GM21367 (cell line): ENCODE results near the gene ANKRD10.
"Not testable (repeated sequence)": the region's sequence is repeated elsewhere in the genome, so short reads cannot be mapped to it uniquely, and the experiment has no call there.

Experiments used
- ATAC-seq: cut with Tn5 transposase; IDR thresholded peaks from one replicate; pipeline ENCODE4 v1.9.1; 2021; ENCODE audit not compliant: unreplicated experiment

The ANKRD10 gene

DNA sequence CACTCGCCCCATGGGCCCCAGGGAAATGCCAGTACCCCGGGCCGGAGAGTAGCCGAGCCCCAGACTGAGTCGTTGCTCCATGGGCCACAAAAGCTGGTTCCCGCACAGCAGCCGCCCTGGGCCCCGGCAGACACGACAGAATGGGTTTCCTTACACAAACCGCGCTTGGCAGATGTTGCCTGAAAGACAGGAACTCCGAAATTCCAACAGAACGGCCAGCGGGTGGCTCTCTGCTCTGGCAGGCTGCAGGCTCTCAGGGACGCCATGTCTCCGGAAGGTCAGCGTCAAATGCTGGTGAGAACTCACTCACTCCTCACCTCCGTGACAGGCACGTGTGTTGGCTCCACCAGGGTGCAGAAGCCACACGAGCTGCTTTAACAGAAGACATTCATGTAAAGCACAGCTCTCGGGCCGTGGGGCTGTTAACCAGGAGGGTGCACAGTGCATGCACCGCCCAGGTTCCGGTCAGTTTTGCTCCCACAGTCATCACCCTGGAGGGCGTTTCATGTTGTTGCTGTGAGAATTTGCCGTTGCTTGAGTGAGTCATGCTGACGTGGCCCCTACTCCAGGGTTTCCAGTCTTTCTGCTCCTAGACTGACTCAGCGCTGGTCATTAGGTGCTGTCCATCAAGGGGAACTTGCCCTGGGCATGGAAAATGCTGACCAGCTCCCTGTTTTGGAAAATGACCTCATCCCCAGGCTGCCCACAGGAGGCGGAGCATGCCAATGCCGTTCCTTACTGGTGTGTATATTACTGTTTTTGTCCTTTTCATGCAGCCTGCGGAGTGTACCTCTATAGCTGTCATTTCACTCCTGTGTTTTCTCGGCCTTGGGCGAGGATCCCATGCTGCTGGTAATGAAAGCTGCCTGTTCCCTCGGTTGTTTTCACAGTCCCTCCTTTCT, 44.8 kb downstream of the ANKRD10 start:
- no peak for ATAC-seq

DNA sequence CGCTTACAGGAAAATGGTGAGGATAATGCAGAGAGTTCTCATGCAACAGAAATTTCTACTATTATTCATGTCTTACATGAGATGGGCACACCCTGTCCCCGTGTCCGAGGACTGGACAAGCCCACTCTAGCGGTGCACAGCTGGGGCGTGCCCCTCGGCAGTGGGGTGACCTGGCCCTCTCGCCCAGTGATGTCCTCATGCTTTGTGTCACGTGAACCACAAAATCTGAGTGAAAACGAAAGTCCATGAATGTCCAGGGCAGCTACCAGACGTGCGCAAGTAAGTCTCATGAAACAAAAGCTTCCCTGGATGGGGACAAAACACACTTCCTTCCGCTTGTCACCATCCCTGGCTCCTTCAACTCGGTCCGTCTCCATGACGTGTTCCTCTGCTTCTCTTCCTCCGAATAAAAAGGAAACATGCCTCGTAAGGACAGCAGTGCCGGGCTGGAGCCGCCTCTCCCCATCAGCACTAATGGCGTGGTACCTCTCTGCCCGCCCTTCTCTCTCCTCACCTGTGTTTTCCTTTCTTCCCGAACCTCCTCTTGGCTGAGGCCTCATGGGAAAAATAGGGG, 45.6 kb downstream of the ANKRD10 start:
- no peak for ATAC-seq

DNA sequence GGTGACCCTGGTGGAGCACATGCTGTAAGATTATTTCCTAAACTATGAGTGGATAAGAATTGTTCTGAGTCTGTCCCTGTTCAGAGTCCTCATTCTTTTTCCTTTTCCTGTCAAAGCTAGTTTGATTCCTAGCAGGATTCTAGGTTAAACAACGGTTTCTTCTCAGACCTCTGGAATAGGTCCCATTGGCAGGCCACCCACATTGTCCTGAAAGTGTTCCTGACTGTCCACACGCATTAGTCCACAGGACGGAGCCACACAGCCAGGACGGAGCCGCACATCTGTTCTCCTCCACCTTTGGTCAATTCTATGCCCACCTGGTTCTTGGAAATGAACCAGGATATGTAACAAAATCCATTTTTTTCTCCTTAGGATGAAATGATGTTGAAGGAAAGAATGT, 46.1 kb downstream of the ANKRD10 start:
- ATAC-seq: no peak

DNA sequence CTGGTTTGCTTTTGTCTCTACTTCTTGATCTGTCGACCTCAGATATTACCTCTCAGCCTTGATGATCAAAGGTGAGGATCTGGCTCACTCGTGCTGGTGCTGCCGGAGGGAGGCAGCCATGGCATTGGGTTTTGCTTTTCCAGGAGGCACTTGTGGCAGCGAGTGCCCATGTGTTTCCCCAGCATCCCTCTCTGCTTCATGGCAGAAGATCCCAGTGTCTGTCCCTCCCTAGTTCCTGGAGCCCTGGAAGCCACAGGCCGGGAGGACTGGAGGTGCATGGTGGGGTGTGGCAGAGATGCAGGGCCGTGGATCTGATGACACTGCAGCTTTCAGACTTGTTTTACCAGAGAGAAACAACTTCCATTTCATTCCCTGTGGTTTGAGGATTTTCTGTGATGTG, 47.5 kb downstream of the ANKRD10 start:
- no peak for ATAC-seq

DNA sequence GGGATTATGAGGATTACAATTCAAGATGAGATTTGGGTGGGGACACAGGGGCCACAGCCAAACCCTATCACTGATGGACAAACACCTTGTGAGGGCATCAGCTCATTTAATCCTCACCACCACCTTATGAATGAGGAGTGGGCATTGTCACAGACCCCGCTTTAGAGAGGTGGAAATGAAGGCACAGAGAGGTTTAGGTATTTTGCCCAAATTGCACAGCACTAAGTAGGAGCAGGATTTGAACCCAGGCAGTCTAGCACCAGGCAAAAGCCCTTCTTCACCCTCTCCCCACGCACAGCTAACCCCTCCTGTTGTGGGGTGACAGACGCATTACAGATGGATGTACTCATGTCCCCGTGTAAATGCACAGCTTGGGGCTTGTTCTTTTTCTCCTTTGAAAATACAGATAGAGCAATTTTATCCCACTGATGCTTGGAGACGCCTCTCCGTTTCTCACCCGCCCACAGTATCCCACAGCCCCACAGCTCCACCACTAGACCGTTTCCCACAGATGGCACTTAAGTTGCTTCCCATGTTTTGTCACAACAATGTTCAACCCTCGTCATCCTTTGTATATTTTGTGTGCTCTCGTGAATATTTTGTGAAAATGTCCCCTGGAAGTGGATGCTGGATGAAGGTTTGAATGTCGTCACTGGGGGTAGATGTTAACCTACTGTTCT, 48.2 kb downstream of the ANKRD10 start:
- no peak for ATAC-seq

DNA sequence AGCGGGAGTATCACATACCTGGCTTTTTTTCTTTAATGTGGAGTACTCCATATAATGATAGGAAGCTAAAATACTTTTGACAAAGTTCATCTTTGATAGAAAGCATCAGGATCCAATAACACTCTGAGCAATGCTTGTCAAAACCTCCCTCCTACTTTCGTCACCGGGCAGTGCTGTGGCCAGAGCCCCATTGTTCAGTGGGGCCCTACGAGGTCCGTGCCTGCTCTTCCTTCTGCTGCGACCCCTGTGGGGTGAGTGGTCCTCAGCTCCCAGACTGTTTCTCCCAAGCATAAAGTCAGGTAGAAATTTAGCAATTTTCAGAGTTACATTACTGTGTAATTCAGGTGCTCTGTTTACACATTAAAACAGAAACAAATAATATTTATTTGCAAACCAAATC, 51.2 kb downstream of the ANKRD10 start:
- no peak for ATAC-seq

DNA sequence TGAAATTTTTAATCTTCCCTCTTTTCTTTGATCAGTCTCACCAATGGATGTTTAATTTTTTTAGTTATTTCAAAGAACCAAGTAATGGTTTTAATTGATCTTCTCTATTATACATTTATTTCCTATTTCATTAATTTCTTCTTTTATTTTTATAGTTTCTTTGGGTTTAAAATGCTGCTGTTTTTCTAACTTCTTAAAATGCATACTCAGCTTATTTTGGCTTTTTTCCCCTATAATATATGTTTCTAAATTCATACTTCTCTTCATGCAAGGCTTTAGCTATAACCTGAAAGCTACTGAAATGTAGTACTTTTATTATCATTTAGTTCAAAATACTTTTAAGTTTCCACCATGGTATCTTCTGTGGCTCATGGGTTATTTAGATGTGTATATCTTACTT, 53.9 kb downstream of the ANKRD10 start:
- no peak for ATAC-seq

DNA sequence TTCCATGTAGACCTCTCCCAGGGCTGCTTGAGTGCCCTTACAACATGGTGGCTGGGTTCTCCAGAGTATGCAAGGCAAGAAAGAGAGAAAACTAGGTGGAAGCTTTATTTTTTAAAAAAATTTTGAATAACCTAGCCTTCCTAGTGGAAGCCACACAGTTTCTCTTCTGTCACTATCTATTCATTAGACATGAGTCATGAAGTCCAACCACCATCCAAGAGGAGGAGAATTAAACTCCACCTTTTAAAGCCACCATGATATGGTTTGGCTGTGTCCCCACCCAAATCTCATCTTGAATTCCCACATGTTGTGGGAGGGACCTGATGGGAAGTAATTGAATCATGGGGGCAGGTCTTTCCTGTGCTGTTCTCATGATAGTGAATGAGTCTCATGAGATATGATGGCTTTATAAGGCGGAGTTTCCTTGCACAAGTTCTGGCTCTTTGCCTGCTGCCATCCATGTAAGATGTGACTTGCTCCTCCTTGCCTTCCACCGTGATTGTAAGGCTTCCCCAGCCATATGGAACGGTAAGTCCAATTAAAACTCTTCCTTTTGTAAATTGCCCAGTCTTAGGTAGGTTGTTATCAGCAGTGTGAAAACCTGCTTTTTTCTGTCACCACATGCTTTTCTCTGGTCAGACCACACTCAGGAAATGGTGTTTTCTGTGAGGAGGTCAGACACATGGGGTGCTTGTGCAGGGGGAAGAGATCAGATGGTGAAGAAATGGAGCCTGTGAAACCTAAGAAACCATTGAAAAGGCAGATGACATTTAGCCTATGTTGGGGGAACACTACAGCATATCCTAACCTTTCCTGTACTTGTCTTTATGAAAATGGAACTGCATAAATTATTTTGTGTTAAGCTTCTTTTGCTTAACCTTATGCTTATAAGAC, 57.7 kb downstream of the ANKRD10 start:
- no peak for ATAC-seq

DNA sequence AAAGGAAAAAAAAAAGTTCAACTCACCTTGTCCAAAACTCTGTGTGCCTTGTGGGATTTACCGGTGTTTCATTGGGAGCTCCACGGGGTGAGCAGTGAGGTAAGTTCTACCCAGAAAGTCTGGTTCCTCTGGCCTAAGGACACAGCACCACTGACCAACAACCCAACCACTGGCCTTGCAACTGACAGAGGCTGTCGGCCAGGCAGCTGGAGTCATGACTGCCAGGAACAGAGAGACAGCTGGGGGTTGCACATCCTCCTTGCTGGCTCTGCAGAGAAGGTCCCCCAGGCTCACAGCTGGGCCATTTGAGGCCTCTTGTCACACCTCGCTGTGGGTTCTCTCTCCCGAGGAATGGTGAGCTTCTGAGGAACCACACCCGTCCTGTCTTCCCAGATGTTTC, 59.5 kb downstream of the ANKRD10 start:
- ATAC-seq: no peak

DNA sequence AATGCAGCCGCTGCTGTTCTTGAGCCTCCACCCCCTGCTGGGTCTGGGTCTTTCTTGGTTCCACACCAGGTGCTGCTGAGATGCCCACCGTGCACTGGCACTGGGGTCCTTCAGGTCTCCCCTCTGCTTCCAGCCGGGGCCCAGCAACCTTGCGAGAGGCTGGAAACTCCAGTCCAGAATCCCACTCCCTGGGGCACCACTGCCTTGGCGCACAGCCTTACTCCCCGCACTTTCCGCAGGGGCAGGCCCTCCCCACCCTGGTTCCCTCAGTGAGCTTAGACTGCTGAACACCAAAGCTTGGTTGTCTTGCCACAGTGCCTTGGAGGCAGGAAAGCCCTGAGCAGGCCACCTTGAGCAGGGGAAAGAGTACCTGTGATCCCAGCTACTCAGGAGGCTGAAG, 60.0 kb downstream of the ANKRD10 start:
- no peak for ATAC-seq

DNA sequence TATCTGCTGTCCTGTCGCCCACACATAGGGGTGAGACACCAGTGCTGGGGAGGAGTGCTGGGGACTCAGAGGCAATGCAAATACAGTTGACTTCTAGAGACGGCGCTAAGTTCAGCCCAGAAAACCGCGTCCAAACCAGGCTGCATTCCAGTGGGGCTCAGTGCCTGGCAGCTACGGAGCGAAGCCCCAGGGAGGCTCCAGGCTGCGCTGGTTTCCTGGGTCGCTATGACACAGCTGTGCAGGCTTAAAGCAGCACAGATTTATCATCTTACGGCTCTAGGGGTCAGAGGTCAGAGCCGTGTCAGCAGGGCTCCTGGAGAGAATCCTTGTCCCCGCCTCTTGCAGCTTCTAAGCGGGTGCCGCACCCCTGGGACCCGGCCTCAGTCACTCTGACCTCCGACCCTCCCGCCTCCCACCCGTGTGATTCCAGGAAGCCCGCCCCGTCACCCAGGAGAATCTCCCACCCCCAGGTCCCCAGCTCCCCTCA, 61.6 kb downstream of the ANKRD10 start:
- ATAC-seq: no peak

DNA sequence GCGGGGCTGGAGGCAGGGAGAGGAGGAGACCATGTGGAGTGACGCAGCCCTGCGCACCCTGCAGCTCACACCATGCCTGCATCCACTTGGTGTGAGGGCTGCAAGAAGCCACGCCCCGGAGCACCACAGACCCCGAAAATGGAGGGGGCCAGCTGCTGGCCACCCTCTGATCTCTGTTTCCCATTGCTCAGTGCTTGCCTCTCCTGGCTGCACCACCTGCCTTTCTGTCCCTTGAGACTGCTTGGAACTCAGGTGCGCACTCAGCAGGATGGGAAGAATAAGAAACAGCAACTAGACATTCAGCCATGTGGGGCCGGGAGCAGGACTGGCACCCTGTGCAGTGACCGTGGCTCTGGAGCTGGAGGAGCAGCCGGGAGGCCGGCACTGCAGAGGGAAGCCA, 64.0 kb downstream of the ANKRD10 start:
- ATAC-seq: no peak

DNA sequence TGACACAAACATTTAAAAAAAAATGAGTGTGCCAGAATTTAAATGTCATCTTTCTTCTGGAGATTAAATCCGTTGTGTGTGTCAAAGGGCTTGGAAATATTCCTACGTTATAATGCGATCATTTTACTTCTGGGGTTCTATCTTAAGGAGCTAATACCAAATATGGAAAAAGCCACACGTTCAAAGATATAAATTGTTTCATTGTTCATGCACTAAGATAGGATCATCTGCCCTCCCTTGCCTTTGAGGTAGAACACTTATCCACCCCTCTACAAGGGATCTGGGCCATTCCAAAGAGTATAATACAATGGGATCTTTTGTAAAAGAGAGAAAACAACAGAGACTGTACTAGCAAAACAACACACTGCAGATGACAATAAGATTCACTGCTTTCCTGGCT, 64.9 kb downstream of the ANKRD10 start:
- no peak for ATAC-seq

DNA sequence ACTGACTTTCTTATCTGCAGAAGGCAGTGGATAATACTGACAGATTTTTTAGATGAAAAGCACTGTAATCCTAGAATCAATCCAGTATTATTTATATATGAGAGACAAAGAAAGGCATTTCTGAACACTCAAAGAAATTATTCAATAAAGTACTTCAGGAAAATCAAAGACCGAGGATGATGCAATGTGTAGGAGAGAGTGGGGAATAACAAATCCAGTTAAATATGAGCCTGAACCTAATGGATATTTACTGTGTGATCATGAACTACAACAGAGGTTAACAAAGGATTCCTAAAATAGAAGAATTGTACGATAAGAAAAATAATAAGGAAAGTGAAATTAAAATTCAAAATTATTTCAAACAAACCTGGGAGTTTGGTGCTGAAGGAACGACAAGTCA, 69.3 kb downstream of the ANKRD10 start:
- no peak for ATAC-seq

DNA sequence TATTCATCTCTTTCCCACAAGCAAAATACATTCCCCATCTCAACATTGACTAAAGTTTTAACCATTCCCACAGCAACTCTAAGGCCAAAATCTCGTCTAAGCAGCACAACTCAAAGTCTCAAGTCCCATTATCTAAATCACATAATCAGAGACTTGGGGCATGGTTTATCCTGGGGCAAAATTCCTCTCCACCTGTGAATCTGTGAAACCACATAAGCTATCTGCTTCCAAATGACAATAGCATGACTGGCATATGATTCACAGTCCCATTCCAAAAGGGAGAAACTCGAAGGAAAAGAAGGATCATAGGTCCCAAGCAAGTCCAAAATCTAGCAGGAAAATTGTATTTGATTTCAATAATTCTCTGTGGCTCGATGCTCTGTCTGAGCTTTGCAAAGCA, 73.0 kb downstream of the ANKRD10 start:
- ATAC-seq: no peak

DNA sequence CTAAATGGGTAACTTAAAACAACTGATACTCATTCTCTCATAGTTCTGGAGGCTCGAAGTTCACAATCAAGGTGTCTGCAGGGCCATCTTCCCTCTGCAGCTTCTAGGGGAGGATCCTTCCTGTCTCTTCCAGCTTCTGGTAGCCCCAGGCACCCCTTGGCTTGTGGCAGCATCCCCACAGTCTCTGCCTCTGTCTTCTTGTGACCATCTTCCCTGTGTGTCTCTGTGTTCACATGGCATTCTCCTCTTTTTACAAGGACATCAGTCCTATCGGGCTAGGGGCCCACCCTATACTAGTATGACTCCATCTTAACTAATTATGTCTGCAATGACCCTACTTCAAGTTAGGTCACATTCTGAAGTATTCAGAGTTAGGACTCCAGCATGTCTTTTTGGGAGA, 73.5 kb downstream of the ANKRD10 start:
- ATAC-seq: no peak

DNA sequence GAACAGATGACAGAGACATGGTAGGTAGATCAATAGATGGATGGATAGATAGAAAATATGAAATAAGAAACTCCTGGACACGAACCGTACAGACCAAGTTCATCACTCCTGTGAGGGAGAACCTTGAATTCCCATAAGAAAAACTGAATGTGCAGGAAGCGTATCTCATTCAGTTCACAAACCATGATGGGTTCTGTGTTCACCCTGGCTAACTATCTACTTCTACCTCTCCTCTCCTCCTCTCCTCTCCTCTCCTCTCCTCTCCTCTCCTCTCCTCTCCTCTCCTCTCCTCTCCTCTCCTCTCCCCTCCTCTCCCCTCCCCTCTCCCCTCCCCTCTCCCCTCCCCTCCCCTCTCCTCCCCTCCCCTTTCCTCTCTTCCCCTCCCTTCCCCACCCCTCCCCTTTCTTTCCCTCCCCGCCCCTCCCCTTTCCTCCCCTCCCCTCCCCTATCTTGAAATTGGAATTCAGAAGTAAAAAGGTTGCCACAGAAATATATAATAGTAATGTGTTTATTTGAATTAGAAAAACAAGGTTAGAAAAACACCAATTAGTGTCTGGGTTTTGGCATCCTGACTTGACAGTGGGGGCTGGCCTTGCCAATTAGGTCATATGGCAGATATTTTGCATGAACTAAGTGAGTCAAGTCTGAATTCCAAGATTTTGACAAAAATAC, 75.9 kb downstream of the ANKRD10 start:
- ATAC-seq: no peak

DNA sequence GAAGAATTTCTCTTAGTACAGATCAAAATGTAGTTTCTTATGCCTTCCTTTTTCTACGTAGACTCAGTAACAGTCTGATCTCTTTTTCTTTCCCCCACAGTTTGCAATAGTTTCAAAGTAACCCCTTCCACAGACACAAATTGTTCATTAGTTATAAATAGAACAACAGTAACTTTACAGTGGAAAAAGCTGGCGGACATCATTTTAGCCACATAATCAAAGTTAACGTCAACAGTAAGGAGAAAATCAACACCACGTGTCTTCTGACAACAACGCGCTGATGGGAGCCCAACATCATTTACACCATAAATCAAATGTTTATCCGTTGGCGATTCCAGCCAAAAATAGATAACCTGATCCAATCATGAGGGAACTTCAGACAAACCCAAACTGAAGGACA, 76.8 kb downstream of the ANKRD10 start:
- no peak for ATAC-seq

DNA sequence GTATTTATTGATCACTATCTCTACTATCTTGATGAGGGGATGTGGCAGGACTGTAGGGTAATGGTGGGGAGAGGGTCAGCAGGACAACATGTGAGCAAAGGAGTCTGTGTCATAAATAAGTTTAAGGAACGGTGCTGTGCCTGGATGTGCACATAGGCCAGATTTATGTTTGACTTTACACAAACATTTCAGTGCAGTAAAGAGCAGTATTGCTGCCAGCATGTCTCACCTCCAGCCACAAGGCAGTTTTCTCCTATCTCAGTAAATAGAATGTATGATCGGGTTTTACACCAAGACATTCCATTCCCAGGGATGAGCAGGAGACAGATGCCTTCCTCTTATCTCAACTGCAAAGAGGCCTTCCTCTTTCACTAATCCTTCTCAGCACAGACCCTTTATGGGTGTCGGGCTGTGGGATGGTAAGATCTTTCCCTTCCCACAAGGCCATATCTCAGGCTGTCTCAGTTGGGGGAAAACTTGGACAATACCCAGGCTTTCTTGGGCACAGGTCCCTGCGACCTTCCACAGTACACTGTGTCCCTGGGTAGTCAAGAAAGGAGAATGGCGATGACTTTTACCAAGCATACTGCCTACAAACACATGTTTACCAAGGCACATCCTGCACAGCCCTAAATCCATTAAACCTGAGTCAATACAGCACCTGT, 77.3 kb downstream of the ANKRD10 start:
- ATAC-seq: not testable (repeated sequence)

DNA sequence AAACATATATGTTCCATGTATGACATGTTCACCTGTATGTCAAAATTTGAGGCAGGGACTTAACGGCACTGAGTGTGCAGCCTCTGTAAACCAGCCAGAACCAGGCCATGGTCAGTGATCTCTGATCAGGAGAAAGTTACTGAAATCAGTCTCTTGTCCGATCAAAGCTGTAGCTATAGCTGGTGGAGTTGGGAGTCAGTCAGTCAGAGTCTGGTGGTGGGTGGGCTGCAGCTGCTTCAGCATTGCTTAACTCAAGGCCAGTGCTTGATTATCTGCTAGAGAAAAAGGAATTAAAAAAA, 78.3 kb downstream of the ANKRD10 start:
- no peak for ATAC-seq
